Tibial artery (tissue), 4 donors: ENCODE results near the gene TMBIM1.

Source experiments
- DNase-seq, 2 donors: peaks; one replicate each; pipeline ENCODE4 v3.0.0-alpha.2; 2019
- H3K27ac ChIP-seq, 2 donors: fragments of 200-600 bp; sonication (generic) in 1 of 2; 1 replicate in 1 of 2; 2 replicates in 1 of 2; pipeline ENCODE4 v1.5.1; 2018 to 2019; ENCODE audit warnings: mild to moderate bottlenecking in 1 of 2
- H3K27me3 ChIP-seq, 2 donors: fragments of 200-600 bp; sonication (generic) in 1 of 2; one replicate each; pipeline versions ENCODE4 v1.5.1 to v1.6.0; 2016 to 2019
- H3K36me3 ChIP-seq, 3 donors: fragments of 200-600 bp; sonication (generic) in 2 of 3; one replicate each; pipeline ENCODE4 v1.5.1; 2016 to 2019; ENCODE audit warnings: mild to moderate bottlenecking in 2 of 3
- H3K4me1 ChIP-seq, 4 donors: fragments of 200-600 bp; sonication (generic) in 2 of 4; 1 replicate in 3 of 4; 2 replicates in 1 of 4; pipeline ENCODE4 v1.5.1; 2016 to 2019
- H3K4me3 ChIP-seq, 2 donors: fragments of 200-600 bp; sonication (generic) in 1 of 2; 1 replicate in 1 of 2; 2 replicates in 1 of 2; pipeline ENCODE4 v1.5.1; 2018 to 2019; ENCODE audit warnings: mild to moderate bottlenecking in 2 of 2
- H3K9me3 ChIP-seq, 3 donors: fragments of 200-600 bp; sonication (generic) in 1 of 3; one replicate each; pipeline ENCODE4 v1.5.1; 2016 to 2019
- CTCF ChIP-seq, 2 experiments: fragments of 200-600 bp in 1 of 2; fragments of 450-650 bp in 1 of 2; IDR thresholded peaks; one replicate each; pipeline ENCODE4 v1.5.1; 2017 to 2019; ENCODE audit warnings: antibody characterized with exemption in 2 of 2, mild to moderate bottlenecking in 1 of 2, moderate library complexity in 1 of 2
- intact Hi-C: fragments of 100-400 bp; cut with DNase I; formaldehyde crosslinking; loops from one replicate; pipeline ENCODE4 v1.15.0; 2023; ENCODE audit warnings: low total_unique reads

The TMBIM1 gene

DNA sequence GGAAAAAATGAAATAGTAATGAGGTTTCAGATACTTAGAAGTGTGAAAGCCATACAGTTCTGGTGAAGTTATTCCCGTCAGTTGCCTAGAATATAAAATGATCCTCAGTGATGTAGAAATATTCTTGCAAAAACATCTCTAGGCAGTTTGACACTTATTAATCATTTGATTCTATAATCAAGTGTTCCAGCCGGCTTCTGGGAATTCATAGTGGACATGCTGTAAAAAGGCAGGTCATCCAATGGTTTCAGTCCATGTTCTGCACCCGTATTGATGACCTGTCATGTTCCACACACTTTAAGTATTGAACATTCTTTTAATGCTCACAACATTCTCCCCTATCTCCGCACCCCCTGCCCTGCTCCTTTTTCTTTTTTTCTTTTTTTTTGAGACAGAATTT lies 55.5 kb downstream of the TMBIM1 start:
- Histone ChIP-seq H3K27me3 (no peaks in the 10 kb centered on the region), H3K36me3 (peaks cover 89 to 92% (median 91%) of the 10 kb centered on the region in 3 donors), H3K4me1 (peaks cover 0 to 10% (median 4%) of the 10 kb centered on the region in 4 donors), H3K4me3 (no peak overlapping the region), H3K27ac (no peak overlapping the region), H3K9me3 (no peaks in the 10 kb centered on the region)
- DNase-seq = no peak
- intact Hi-C loops = no loop called here
- no peak for TF ChIP-seq CTCF (IDR thresholded peaks at IDR 0.05)

GRCh38 chr2:218235017-218235416 lies 57.3 kb downstream of the TMBIM1 start:
- Histone ChIP-seq H3K9me3 (no peaks in the 10 kb centered on the region), H3K36me3 (peaks cover 93 to 98% (median 95%) of the 10 kb centered on the region in 3 donors), H3K27me3 (no peaks in the 10 kb centered on the region), H3K27ac (no peak overlapping the region), H3K4me3 (no peak overlapping the region), H3K4me1 (peaks cover 0 to 15% (median 10%) of the 10 kb centered on the region in 4 donors)
- DNase-seq = no peak
- no peak for TF ChIP-seq CTCF (IDR thresholded peaks at IDR 0.05)
- intact Hi-C loops = no loop called here

- no peaks in the 10 kb centered on the region for H3K27me3 ChIP-seq
- no peaks in the 10 kb centered on the region for H3K9me3 ChIP-seq
- intact Hi-C loops = no loop called here
- DNase-seq = no peak
- no peak overlapping the region for H3K4me3 ChIP-seq
- peaks cover 90 to 93% (median 91%) of the 10 kb centered on the region in 3 donors for H3K36me3 ChIP-seq
- TF ChIP-seq CTCF (IDR thresholded peaks at IDR 0.05) = no peak
- H3K4me1 ChIP-seq = peaks cover 0 to 20% (median 15%) of the 10 kb centered on the region in 4 donors
- H3K27ac ChIP-seq = no peak overlapping the region
These were observed 57.8 kb downstream of the TMBIM1 start for GRCh38 chr2:218234521-218234920.

GRCh38 chr2:218233543-218233942 lies 58.8 kb downstream of the TMBIM1 start:
- Histone ChIP-seq H3K9me3 (no peaks in the 10 kb centered on the region), H3K27me3 (no peaks in the 10 kb centered on the region), H3K4me3 (no peak overlapping the region), H3K27ac (no peak overlapping the region), H3K4me1 (peaks cover 0 to 30% (median 21%) of the 10 kb centered on the region in 4 donors), H3K36me3 (peaks cover 82 to 89% (median 87%) of the 10 kb centered on the region in 3 donors)
- intact Hi-C loops = no loop called here
- DNase-seq = no peak
- no peak for TF ChIP-seq CTCF (IDR thresholded peaks at IDR 0.05)

- peak overlapping the region in 1 of 2 donors; percentile 49 for H3K27ac ChIP-seq
- TF ChIP-seq CTCF (IDR thresholded peaks at IDR 0.05) = no peak
These were observed 61.4 kb downstream of the TMBIM1 start for GRCh38 chr2:218230882-218231281.

GRCh38 chr2:218229851-218230250 lies 62.5 kb downstream of the TMBIM1 start:
- Histone ChIP-seq H3K27ac (peak overlapping the region; percentile 48 to 49), H3K4me1 (peaks cover 0 to 55% (median 23%) of the 10 kb centered on the region in 4 donors), H3K4me3 (no peak overlapping the region), H3K9me3 (no peaks in the 10 kb centered on the region), H3K27me3 (no peaks in the 10 kb centered on the region), H3K36me3 (peaks cover 57 to 85% (median 84%) of the 10 kb centered on the region in 3 donors)
- no peak for DNase-seq
- intact Hi-C loops = no loop called here
- TF ChIP-seq CTCF (IDR thresholded peaks at IDR 0.05) = no peak

More at GRCh38 chr2:218230882-218231281, 61.4 kb downstream of the TMBIM1 start:
- Histone ChIP-seq H3K36me3 (peaks cover 66 to 87% (median 86%) of the 10 kb centered on the region in 3 donors), H3K27me3 (no peaks in the 10 kb centered on the region), H3K9me3 (no peaks in the 10 kb centered on the region), H3K4me1 (peaks cover 0 to 47% (median 23%) of the 10 kb centered on the region in 4 donors), H3K4me3 (no peak overlapping the region)
- intact Hi-C loops = no loop called here
- DNase-seq = no peak
